ENCODE results near the gene SAMD4A. TPM values are rescaled to one million over a fixed set of nuclear protein-coding genes. Genes with fewer than 3 reads are reported as not detected.
A peak's percentile ranks its signal among the peaks of the same experiment; 100 is the strongest.

Gene SAMD4A
- total and polyA plus RNA-seq, 2 of the 4 experiments (the other 2 are of a cell fraction): 22.9 to 38.2 TPM

DNA sequence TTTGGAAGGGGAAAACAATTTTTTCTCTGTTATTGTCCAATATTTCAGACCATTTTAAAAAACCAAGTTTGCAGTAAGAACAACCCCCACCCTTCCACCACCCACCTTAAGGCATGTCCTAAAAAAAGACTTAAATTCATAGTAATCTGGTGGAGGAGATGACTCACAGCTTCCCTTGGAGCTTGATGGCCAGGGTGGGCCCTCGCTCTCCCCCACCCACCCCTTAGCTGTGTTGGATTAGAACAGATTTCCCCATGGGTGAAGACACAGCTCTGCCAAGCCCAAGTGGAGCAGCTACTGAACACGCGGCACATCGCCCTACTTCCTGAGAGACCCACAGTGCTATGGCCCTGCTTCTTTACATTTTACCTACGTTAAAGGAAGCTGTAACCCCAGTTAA, 195.4 kb downstream of the SAMD4A start:
- Histone ChIP-seq H3K4ac (ENCODE audit: low read depth, low read length) (peak overlapping the region; percentile 3; the same call in 1 of the 2 replicates), H2BK20ac (ENCODE audit: low read depth, low read length) (no peak overlapping the region; the same call in 1 of the 2 replicates), H3K27me3 (ENCODE audit: control insufficient read depth, insufficient read depth, low read length) (no peaks in the 10 kb centered on the region), H4K20me1 (ENCODE audit: insufficient read depth, low read length) (no peaks in the 10 kb centered on the region), H3K27ac (ENCODE audit: insufficient read depth, low read length) (no peak overlapping the region), H4K8ac (ENCODE audit: low read depth in 2 of 2, low read length in 2 of 2) (no peak overlapping the region; a peak in 1 of 4 replicates), H3K14ac (replicated peaks; ENCODE audit: low read depth, low read length) (0 out of 2 replicates have a peak overlapping the region, but pooled peaks have one; percentile 41), H3K4me2 (ENCODE audit: low read depth, low read length) (no peak overlapping the region), H3K4me1 (ENCODE audit: control insufficient read depth, insufficient read depth, low read length) (peaks cover 9% of the 10 kb centered on the region), H3K9me1 (ENCODE audit: insufficient read depth, low read length) (peaks cover 26% of the 10 kb centered on the region), H2BK15ac (ENCODE audit: low read depth, low read length) (no peak overlapping the region; the same call in 2 of the 3 replicates), H4K5ac (ENCODE audit: low read depth, low read length) (no peak overlapping the region), H3K36me3 (ENCODE audit: control insufficient read depth, insufficient read depth, low read length) (peaks cover 71% of the 10 kb centered on the region), H2BK120ac (ENCODE audit: low read depth, low read length) (0 out of 2 replicates have a peak overlapping the region, but pooled peaks have one; percentile 48), H3K9me3 (ENCODE audit: control insufficient read depth, insufficient read depth, low read length) (no peaks in the 10 kb centered on the region), H3K18ac (ENCODE audit: low read depth, low read length) (no peak overlapping the region), H3K79me1 (ENCODE audit: low read depth in 1 of 2, low read length in 2 of 2) (peaks cover 43 to 75% of the 10 kb centered on the region in 2 experiments), H3K9ac (ENCODE audit: low read depth, low read length) (no peak overlapping the region), H2BK5ac (ENCODE audit: low read depth, low read length, poor library complexity, severe bottlenecking) (peak overlapping the region; percentile 48), H3K4me3 (ENCODE audit: insufficient read depth, low read depth, low read length) (no peak overlapping the region), H4K91ac (ENCODE audit: insufficient read depth, low read depth, low read length) (no peak overlapping the region), H3K23ac (ENCODE audit: low read depth, low read length) (0 out of 2 replicates have a peak overlapping the region, but pooled peaks have one; percentile 40), H2AK5ac (ENCODE audit: low read depth, low read length) (peak overlapping the region; percentile 70; the same call in 1 of the 2 replicates), H2AK9ac (replicated peaks; ENCODE audit: low read depth, low read length, poor library complexity) (peak overlapping the region; percentile 62), H2AFZ (replicated peaks; ENCODE audit: low read length, poor library complexity) (no peak overlapping the region), H3K56ac (ENCODE audit: extremely low read depth, insufficient read depth, low read length) (no peak overlapping the region)
- BruUV-seq (replicated peaks): no TSS peak
- ChIA-PET POLR2A (ENCODE audit: unreplicated experiment) (no interaction called here), CTCF (no interaction called here)
- DNase-seq (peak; percentile 49), ATAC-seq (ENCODE audit: low read depth) (no peak; the same call in 1 of the 2 replicates)
- dilution Hi-C loops (cut with HindIII; ENCODE audit: low sequenced_read_pairs, unreplicated experiment): no loop called here
- WGBS, 2 experiments (ENCODE audit: extremely low coverage in 2 of 2, insufficient read length in 1 of 2): 100% methylated on average over 3 of the region's 5 CpGs; no CpG with 5 or more reads in 1 of the 2 experiments
- intact Hi-C loops (cut with micrococcal nuclease): no loop called here
- TF ChIP-seq RAD21 (IDR thresholded peaks at IDR 0.05; ENCODE audit: low read length) (no peak), MXI1 (IDR thresholded peaks at IDR 0.05; ENCODE audit: borderline replicate concordance, low read depth, low read length) (no peak), CEBPB (IDR thresholded peaks at IDR 0.05; ENCODE audit: low read depth, low read length) (no peak), ELK1 (IDR thresholded peaks at IDR 0.05; ENCODE audit: borderline replicate concordance, low read depth, low read length) (no peak), MAFK (IDR thresholded peaks at IDR 0.05; ENCODE audit: low read depth, low read length) (no peak), RCOR1 (IDR thresholded peaks at IDR 0.05; ENCODE audit: insufficient replicate concordance, low read length) (no peak), MAZ (IDR thresholded peaks at IDR 0.05; ENCODE audit: borderline replicate concordance, low read depth, low read length) (no peak), POLR2A (IDR thresholded peaks at IDR 0.05; ENCODE audit: low read depth, low read length) (no peak), SMC3 (IDR thresholded peaks at IDR 0.05; ENCODE audit: low read depth, low read length) (no peak), BHLHE40 (IDR thresholded peaks at IDR 0.05; ENCODE audit: low read depth, low read length) (no peak)
- TF ChIP-seq, protein P1, sequence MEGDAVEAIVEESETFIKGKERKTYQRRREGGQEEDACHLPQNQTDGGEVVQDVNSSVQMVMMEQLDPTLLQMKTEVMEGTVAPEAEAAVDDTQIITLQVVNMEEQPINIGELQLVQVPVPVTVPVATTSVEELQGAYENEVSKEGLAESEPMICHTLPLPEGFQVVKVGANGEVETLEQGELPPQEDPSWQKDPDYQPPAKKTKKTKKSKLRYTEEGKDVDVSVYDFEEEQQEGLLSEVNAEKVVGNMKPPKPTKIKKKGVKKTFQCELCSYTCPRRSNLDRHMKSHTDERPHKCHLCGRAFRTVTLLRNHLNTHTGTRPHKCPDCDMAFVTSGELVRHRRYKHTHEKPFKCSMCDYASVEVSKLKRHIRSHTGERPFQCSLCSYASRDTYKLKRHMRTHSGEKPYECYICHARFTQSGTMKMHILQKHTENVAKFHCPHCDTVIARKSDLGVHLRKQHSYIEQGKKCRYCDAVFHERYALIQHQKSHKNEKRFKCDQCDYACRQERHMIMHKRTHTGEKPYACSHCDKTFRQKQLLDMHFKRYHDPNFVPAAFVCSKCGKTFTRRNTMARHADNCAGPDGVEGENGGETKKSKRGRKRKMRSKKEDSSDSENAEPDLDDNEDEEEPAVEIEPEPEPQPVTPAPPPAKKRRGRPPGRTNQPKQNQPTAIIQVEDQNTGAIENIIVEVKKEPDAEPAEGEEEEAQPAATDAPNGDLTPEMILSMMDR (conservative IDR thresholded peaks at IDR 0.05; ENCODE audit: low read depth, low read length): no peak
- in situ Hi-C loops (cut with MboI; ENCODE audit: low sequenced_read_pairs): no loop called here
